ENCODE results near the gene POU4F3.
A peak's percentile ranks its signal among the peaks of the same experiment; 100 is the strongest.
"Not testable (repeated sequence)": the region's sequence is repeated elsewhere in the genome, so short reads cannot be mapped to it uniquely, and the experiment has no call there.

Gene POU4F3

GRCh38 chr5:146338774-146339714 lies at the start of gene POU4F3:
POU4F3 (plus strand) TSS chr5:146338839; CDS start chr5:146339113, 274 bp downstream.
- no peak for DNase-seq

GRCh38 chr5:146290318-146290717 lies 48.3 kb upstream of the POU4F3 start:
- no peak for DNase-seq

GRCh38 chr5:146291421-146292074 lies 47.1 kb upstream of the POU4F3 start:
- peak; percentile 68 for DNase-seq

- DNase-seq = no peak
Measured at GRCh38 chr5:146296245-146296644, 42.4 kb upstream of the POU4F3 start.

- DNase-seq = not testable (repeated sequence)
Measured at GRCh38 chr5:146298920-146299319, 39.7 kb upstream of the POU4F3 start.

- no peak for DNase-seq
Measured at GRCh38 chr5:146301626-146302025, 37.0 kb upstream of the POU4F3 start.

- DNase-seq = no peak
Measured at GRCh38 chr5:146302406-146302805, 36.2 kb upstream of the POU4F3 start.

- no peak for DNase-seq
Measured at GRCh38 chr5:146306838-146307237, 31.8 kb upstream of the POU4F3 start.

GRCh38 chr5:146307796-146308195 lies 30.8 kb upstream of the POU4F3 start:
- DNase-seq = no peak

- DNase-seq = no peak
Measured at GRCh38 chr5:146310540-146310939, 28.1 kb upstream of the POU4F3 start.

GRCh38 chr5:146311278-146311677 lies 27.4 kb upstream of the POU4F3 start:
- no peak for DNase-seq

- no peak for DNase-seq
Measured at GRCh38 chr5:146313027-146313426, 25.6 kb upstream of the POU4F3 start.

GRCh38 chr5:146321571-146321970 lies 17.1 kb upstream of the POU4F3 start:
- DNase-seq = peak; percentile 19

- DNase-seq = no peak
Measured at GRCh38 chr5:146327257-146327870, 11.3 kb upstream of the POU4F3 start.

GRCh38 chr5:146327989-146328388 lies 10.7 kb upstream of the POU4F3 start:
- no peak for DNase-seq

- DNase-seq = no peak
Measured at GRCh38 chr5:146329697-146330096, 8.9 kb upstream of the POU4F3 start.

- DNase-seq = no peak
Measured at GRCh38 chr5:146331423-146331822, 7.2 kb upstream of the POU4F3 start.

GRCh38 chr5:146334074-146334533 lies 4.5 kb upstream of the POU4F3 start:
- no peak for DNase-seq

GRCh38 chr5:146336197-146336596 lies 2.4 kb upstream of the POU4F3 start:
- no peak for DNase-seq

GRCh38 chr5:146337264-146337904 lies 1.3 kb upstream of the POU4F3 start:
- DNase-seq = no peak

GRCh38 chr5:146337928-146338327 lies 711 bp upstream of the POU4F3 start:
- no peak for DNase-seq

- no peak for DNase-seq
Measured at GRCh38 chr5:146339715-146340259, 1.1 kb downstream of the POU4F3 start.
